Esophagus muscularis mucosa (tissue), 4 donors: ENCODE measurements around the gene CCZ1B. TPM values are rescaled to one million over a fixed set of nuclear protein-coding genes. Genes with fewer than 3 reads are reported as not detected.
"Not testable (repeated sequence)": the region's sequence is repeated elsewhere in the genome, so short reads cannot be mapped to it uniquely, and the experiment has no call there.

ENCODE experiments used
- DNase-seq: peaks from one replicate; pipeline ENCODE4 v3.0.0-alpha.2; 2017; ENCODE audit errors: extremely low spot score
- H3K27ac ChIP-seq, 4 donors: fragments of 200-600 bp; sonication (generic); replicated peaks in 1 of 4; 1 replicate in 3 of 4; 2 replicates in 1 of 4; pipeline ENCODE4 v1.5.1; 2016 to 2019; ENCODE audit warnings: mild to moderate bottlenecking in 1 of 4
- H3K27me3 ChIP-seq, 4 donors: fragments of 200-600 bp; sonication (generic); one replicate each; pipeline versions ENCODE4 v1.5.1 to v1.6.0; 2016 to 2019
- H3K36me3 ChIP-seq, 4 donors: fragments of 200-600 bp; sonication (generic); one replicate each; pipeline ENCODE4 v1.5.1; 2016 to 2019
- H3K4me1 ChIP-seq, 4 donors: fragments of 200-600 bp; sonication (generic); one replicate each; pipeline ENCODE4 v1.5.1; 2016 to 2019
- H3K4me3 ChIP-seq, 4 donors: fragments of 200-600 bp; sonication (generic); 1 replicate in 2 of 4; 2 replicates in 2 of 4; pipeline ENCODE4 v1.5.1; 2016 to 2019; ENCODE audit warnings: mild to moderate bottlenecking in 4 of 4, moderate library complexity in 1 of 4
- H3K9me3 ChIP-seq, 4 donors: fragments of 200-600 bp; sonication (generic); 1 replicate in 3 of 4; 2 replicates in 1 of 4; pipeline ENCODE4 v1.5.1; 2016 to 2019
- WGBS: methylation state at CpG from one replicate; pipeline ENCODE4 v1.1.5; 2018; 5-methylcytosine and 5-hydroxymethylcytosine counted together
- intact Hi-C: fragments of 100-400 bp; cut with DNase I; formaldehyde crosslinking; loops from one replicate; pipeline ENCODE4 v1.15.1; 2023
- total RNA-seq, 4 donors: library from RNA; depleted of rRNA; stranded (reverse); fragments of >200 nt; gene quantifications; one replicate each; pipeline versions ENCODE4 v1.1.0 to v1.2.1, GENCODE V29; 2016

The CCZ1B gene
- total RNA-seq, 4 donors from 2014 or later = 15.4 to 70.6 (median 38.0) TPM

- H3K4me1 ChIP-seq, H3K27me3 ChIP-seq, H3K4me3 ChIP-seq, H3K9me3 ChIP-seq, intact Hi-C loops, DNase-seq, H3K27ac ChIP-seq: not testable (repeated sequence)
- WGBS = 90% methylated on average over 4 of the region's 4 CpGs
- H3K36me3 ChIP-seq = peaks cover 5 to 28% (median 15%) of the 10 kb centered on the region in 4 donors
These were observed 18.6 kb downstream of the CCZ1B start for GRCh38 chr7:6807393-6807918.

GRCh38 chr7:6800331-6800730 lies 25.7 kb downstream of the CCZ1B start:
- intact Hi-C loops, H3K36me3 ChIP-seq, H3K9me3 ChIP-seq, H3K4me3 ChIP-seq, H3K27ac ChIP-seq, H3K27me3 ChIP-seq, DNase-seq, H3K4me1 ChIP-seq: not testable (repeated sequence)
- WGBS = 90% methylated on average over 2 of the region's 2 CpGs

GRCh38 chr7:6799887-6800286 lies 26.2 kb downstream of the CCZ1B start:
- intact Hi-C loops, H3K4me3 ChIP-seq: not testable (repeated sequence)
- no CpG with 5 or more reads among the region's 12 CpGs for WGBS

GRCh38 chr7:6798047-6798446 lies 28.0 kb downstream of the CCZ1B start:
- DNase-seq, H3K4me3 ChIP-seq, intact Hi-C loops, H3K9me3 ChIP-seq, H3K36me3 ChIP-seq, H3K27me3 ChIP-seq, H3K27ac ChIP-seq, H3K4me1 ChIP-seq: not testable (repeated sequence)
- WGBS = no CpG with 5 or more reads among the region's 8 CpGs

More at GRCh38 chr7:6799887-6800286, 26.2 kb downstream of the CCZ1B start:
- DNase-seq, H3K27me3 ChIP-seq, H3K4me1 ChIP-seq, H3K9me3 ChIP-seq, H3K27ac ChIP-seq, H3K36me3 ChIP-seq: not testable (repeated sequence)

- H3K27me3 ChIP-seq, intact Hi-C loops, H3K4me3 ChIP-seq, H3K36me3 ChIP-seq, H3K9me3 ChIP-seq, H3K27ac ChIP-seq, DNase-seq, H3K4me1 ChIP-seq: not testable (repeated sequence)
- 90% methylated on average over 2 of the region's 5 CpGs for WGBS
These were observed 28.9 kb downstream of the CCZ1B start for GRCh38 chr7:6797218-6797617.

- intact Hi-C loops, H3K27me3 ChIP-seq, H3K36me3 ChIP-seq, H3K4me3 ChIP-seq, H3K9me3 ChIP-seq, DNase-seq, H3K27ac ChIP-seq, H3K4me1 ChIP-seq: not testable (repeated sequence)
- WGBS = 93% methylated on average over 3 of the region's 11 CpGs
These were observed 31.8 kb downstream of the CCZ1B start for GRCh38 chr7:6794276-6794675.

GRCh38 chr7:6792113-6792872 lies 33.8 kb downstream of the CCZ1B start:
- DNase-seq, H3K4me1 ChIP-seq, intact Hi-C loops, H3K27ac ChIP-seq, H3K9me3 ChIP-seq, H3K27me3 ChIP-seq, H3K36me3 ChIP-seq, H3K4me3 ChIP-seq: not testable (repeated sequence)
- WGBS = 83% methylated on average over 10 of the region's 15 CpGs

- H3K27me3 ChIP-seq, H3K27ac ChIP-seq, H3K36me3 ChIP-seq, DNase-seq, H3K4me1 ChIP-seq, H3K9me3 ChIP-seq, intact Hi-C loops, H3K4me3 ChIP-seq: not testable (repeated sequence)
- no CpG with 5 or more reads among the region's 13 CpGs for WGBS
These were observed 36.7 kb downstream of the CCZ1B start for GRCh38 chr7:6789353-6789752.

- H3K4me3 ChIP-seq, DNase-seq, H3K9me3 ChIP-seq, H3K36me3 ChIP-seq, H3K4me1 ChIP-seq, intact Hi-C loops, H3K27me3 ChIP-seq, H3K27ac ChIP-seq: not testable (repeated sequence)
- WGBS = 92% methylated on average over 6 of the region's 6 CpGs
These were observed 44.5 kb downstream of the CCZ1B start for GRCh38 chr7:6781581-6781980.

GRCh38 chr7:6761186-6761585 lies 64.9 kb downstream of the CCZ1B start:
- intact Hi-C loops, H3K4me1 ChIP-seq, H3K27me3 ChIP-seq, H3K4me3 ChIP-seq, DNase-seq, H3K27ac ChIP-seq, H3K36me3 ChIP-seq, H3K9me3 ChIP-seq: not testable (repeated sequence)
- WGBS = 88% methylated on average over 2 of the region's 12 CpGs

GRCh38 chr7:6753964-6754363 lies 72.1 kb downstream of the CCZ1B start, which contains the start of gene RSPH10B2:
RSPH10B2 (plus strand) TSS chr7:6754103; CDS start chr7:6757678, 3,575 bp downstream.
- H3K9me3 ChIP-seq, H3K27ac ChIP-seq, H3K4me1 ChIP-seq, H3K36me3 ChIP-seq, DNase-seq, intact Hi-C loops, H3K27me3 ChIP-seq: not testable (repeated sequence)
- peak within 1 kb of the TSS in 2 of 4 donors; percentile 16 to 29 for H3K4me3 ChIP-seq
- WGBS = no CpG with 5 or more reads among the region's 38 CpGs

- H3K27me3 ChIP-seq, H3K9me3 ChIP-seq, H3K4me1 ChIP-seq, DNase-seq, H3K4me3 ChIP-seq, H3K27ac ChIP-seq, intact Hi-C loops: not testable (repeated sequence)
- H3K36me3 ChIP-seq = peaks cover 5 to 20% (median 18%) of the 10 kb centered on the region in 4 donors
- 97% methylated on average over 4 of the region's 6 CpGs for WGBS
These were observed 75.9 kb downstream of the CCZ1B start for GRCh38 chr7:6750173-6750572.

GRCh38 chr7:6749335-6749734 lies 76.7 kb downstream of the CCZ1B start:
- 90% methylated on average over 9 of the region's 12 CpGs for WGBS
- H3K4me1 ChIP-seq, H3K9me3 ChIP-seq, H3K4me3 ChIP-seq, H3K27ac ChIP-seq, H3K27me3 ChIP-seq, intact Hi-C loops, DNase-seq: not testable (repeated sequence)
- H3K36me3 ChIP-seq = peaks cover 5 to 24% (median 18%) of the 10 kb centered on the region in 4 donors
